Fibroblast of peridontal ligament (primary cell): ENCODE measurements around the gene NFATC2.
A peak's percentile ranks its signal among the peaks of the same experiment; 100 is the strongest.
"Not testable (repeated sequence)": the region's sequence is repeated elsewhere in the genome, so short reads cannot be mapped to it uniquely, and the experiment has no call there.

Source experiments
- DNase-seq: peaks from one replicate; pipeline ENCODE4 v3.0.0-alpha.2; 2010; ENCODE audit errors: extremely low read depth

Gene NFATC2

DNA sequence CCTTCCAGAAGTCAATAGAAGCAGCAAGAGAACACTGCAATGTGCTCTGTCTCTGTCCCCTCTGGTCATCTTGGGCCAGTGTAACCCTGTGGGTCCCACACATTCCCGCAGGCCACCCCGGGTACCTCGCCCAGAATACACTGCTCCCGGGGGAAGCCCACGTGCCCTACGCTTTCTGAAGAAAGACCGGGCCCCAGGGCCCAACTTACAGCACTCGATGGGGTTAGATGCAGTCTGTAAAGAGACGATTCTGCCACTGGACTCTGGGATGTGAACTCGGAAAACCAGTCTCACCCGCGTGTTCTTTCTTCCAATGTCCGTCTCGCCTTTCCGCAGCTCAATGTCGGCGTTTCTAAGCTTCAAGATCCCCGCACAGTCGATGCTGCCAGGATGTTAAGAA, 68.7 kb downstream of the NFATC2 start:
- no peak for DNase-seq

DNA sequence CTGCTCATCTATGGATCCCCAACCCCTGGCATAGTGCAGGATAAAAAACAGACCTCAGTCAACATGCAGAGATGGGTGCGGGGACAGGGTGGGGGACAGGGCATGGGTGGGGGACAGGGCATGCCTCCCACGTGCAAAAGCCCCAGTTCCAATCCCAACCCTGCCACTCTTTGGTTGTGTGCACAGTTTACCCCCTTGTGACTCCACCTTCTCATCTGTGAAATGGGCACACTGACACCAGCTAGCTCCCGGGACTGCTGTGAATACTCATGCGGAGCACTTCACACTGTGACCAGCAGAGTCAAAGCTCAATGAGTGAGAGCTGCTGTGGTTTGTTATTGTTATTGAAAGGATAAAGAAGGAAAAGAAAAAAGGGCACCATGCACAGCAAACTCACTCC, 69.3 kb downstream of the NFATC2 start:
- no peak for DNase-seq

DNA sequence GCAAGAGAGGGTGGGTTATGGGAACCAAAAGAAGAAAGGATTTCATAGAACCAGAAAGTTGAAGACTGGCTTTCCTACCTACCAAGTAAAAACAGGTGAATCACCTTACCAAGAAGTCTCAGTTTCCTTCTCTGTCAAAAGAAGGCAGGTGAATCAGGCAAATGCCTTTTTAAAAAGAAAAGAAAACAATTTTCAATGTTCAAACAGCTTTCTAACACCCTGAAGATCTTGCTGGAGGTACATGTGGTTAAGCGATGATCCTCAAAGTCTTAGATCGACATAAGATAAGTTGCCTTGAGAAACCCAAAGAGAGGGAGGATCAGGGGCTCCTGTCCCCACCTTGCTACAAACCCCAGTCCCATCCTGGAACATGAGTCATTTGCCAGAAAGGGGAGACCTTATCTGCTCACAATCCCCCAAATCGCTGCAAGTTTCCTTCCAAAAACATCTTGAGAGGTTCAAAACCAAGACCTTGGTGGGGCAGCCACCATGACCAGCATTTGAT, 71.6 kb downstream of the NFATC2 start:
- no peak for DNase-seq

DNA sequence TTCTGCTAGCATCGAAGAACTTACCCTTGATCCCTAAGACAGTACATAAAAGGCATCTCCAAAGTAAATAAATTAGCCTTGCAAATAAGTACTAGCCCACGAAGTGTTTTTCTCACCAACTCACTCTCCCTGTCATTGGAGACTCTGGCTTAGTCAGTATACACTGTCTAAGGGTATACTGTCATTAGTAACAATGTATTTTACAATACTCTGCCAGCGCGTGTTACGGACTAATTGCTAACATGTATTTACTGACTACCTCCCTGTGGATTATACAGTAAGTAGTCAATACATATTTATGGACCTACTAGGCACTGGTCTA, 72.1 kb downstream of the NFATC2 start:
- DNase-seq, result no peak

DNA sequence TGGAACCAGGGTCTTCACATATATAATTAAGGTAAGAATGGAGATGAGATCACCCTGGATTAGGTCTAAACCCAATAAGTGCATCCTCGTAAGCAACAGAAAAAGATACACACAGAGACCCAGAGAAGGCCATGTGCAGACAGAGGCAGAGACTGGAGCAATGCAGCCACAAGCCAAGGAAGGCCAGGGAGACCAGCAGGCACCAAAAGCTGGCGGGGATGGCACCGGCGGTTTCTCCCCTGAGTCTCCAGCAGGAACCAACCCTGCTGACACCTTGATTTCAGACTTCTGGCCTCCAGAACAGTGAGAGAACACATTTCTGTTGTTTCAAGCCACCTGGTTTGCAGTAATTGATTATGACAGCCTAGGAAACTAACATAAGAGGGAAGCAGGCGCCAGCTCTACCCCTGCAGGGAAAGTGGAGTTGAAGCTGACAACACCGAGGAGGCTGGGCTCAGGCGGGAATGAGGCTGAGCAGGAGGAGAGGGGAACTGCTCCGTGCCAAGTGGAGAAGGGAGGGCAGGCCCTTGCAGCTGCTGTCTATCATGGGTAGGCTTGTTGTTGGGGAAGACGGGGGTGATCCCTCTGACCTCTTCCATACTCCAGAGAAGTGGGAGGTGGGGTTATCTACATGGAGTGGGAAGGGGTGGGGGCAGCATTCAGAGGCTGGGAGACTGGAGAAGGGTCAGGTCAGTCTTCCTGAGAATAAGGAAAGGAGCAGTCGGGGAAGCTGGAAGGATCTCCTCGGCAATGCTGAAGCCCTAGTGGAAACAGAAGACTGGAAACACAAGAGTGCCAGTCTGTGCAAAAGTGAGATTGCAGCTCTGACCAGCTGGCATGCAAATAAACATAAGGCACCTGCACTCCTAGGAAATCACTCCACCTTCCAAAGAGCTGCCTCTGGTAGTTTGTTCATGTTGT, 72.7 kb downstream of the NFATC2 start:
- DNase-seq, result no peak

DNA sequence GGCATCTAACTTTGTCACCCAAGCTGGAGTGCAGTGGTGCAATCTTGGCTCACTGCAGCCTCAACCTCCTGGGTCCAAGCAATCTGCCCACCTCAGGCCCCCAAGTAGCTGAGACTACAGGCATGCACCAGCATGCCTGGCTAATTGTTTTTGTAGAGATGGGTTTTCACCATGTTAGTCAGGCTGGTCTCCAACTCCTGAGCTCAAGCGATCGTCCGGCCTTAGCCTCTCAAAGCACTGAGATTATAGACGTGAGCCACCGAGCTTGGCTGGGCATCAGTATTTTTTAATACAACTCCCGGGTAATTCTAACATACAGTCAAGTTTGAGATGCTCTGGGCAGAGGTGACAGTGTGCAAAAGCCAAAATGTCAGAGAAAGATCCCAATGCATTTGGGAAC, 73.5 kb downstream of the NFATC2 start:
- DNase-seq, result no peak

DNA sequence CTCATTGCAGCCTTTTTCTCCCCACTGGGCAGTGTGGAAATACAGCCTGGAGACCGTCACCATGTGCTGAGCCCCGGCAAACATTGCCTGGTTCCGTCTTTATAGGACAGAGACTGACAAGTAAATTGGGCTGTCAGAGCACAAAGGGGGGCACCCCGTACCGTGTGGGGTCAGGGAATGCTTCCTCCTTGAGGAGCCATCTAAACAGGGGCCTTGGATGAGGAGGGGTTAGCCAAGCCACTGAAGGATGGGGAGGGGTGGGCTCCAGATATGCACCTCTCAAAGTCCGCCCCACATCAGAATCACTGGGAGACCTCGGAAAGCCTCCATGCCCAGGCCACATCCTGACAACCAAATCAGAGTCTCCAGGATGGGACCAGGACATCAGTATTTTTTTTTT, 73.9 kb downstream of the NFATC2 start:
- DNase-seq, result no peak

DNA sequence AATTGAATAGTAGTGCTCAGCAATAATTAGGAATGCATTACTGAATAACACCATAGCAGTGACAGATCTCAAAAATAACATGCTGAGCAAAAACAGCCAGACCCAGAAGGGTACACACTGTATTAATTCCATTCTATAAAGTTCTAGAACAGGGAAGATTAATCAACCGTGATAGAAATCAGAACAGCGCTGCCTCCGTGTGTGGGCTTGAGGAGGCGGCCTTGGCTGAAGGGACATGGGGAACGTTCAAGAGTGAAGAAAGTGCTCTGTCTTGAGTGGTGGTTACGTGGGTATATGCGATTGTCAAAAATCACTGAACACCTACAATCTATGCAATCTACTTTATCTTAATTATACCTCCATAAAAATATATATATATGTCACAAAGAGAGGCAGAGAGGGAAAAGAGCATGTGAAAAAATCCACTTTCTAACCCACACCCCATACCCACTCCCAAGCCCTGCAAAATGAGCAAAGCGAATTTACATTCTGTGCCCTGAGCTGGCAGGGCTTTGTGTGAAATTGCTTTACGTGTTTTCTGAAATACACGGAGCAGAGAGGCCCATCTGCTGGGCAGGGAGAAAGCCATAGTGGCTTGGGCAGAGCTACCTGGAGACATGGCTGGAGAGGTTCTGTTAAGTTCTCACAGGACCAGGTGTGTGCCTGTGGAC, 74.4 kb downstream of the NFATC2 start:
- DNase-seq, result no peak

DNA sequence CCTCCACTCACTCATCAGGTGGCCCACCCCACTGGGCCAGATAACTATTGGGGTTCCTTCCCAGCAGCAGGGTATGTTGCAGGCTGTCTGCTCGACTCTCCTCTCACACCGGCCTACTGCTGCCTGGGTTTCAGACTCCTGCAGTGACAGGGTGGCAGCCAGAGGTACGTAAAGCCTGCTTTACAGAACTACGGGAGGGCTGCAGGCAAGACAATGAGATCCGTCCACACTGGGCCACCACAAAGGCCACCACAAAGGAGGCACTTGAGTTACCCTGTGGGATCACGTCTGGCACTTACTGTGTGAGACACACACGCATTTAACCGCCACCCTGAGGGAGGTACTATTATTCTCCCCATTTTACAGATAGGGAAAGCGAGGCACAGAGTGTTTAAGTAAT, 78.5 kb downstream of the NFATC2 start:
- no peak for DNase-seq

DNA sequence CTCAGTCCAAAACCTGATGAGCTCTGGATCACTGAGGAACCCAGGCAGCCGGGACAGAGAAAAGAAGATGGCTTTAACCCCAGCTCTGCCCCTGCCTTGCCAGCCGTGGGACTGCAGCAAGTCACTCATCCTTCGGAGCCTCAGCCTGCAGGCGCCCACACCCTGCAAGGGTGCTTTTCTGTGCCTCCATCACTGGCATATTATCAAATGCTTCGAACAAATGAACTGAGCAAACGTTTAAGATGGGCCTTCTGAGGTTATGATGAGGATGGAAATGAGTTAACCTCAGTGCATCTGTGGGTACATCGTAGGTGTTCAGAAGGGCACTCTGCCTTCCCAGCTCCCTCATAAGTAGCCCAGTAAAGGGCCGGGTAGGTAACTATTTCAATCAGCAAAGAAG, 79.0 kb downstream of the NFATC2 start:
- DNase-seq, result no peak

DNA sequence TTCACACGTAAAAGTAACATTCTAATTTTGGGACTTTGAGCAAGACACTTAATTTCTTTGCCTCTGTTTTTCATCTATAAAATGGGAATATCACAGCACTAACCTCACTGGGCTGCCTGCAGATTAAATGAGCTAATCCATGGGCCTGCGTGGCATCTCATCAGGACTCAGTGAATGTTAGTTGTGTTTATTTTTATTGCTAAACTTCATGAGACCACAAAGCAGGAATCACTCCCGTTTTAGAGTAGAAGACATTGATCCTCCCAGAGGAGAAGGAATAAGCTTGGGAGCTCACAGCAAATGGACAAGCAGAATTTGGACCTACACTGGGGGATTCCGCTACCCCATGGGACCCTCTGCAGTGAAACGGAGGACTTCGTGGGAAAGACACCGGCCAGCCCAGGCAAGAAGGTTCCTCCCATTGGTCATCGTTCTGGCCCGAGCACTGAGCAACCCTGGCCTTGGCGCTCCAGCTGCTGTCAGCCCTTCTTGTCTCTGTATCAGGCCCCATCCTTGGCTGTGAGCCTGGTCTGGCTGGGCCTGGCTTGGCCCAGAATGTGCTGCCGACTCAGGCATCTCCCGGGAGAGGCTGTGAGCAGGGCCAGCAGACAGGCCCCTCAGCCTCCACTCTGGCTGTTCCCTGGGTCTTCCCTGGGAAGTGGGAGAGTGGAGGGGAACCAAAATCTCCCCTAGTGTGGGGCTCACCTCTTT, 79.8 kb downstream of the NFATC2 start:
- peak; percentile 81 for DNase-seq

DNA sequence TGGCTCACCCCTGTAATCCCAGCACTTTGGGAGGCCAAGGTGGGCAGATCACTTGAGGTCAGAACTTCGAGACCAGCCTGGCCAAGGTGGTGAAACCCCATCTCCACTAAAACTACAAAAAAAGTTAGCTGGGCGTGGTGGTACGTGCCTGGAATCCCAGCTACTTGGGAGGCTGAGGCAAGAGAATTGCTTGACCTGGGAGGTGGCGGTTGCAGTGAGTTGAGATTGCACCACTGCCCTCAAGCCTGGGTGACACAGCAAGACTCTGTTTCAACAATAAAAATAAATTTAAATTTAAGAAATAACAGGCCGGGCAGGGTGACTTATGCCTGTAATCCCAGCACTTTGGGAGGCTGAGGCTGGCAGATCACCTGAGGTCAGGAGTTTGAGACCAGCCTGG, 80.7 kb downstream of the NFATC2 start:
- not testable (repeated sequence) for DNase-seq

DNA sequence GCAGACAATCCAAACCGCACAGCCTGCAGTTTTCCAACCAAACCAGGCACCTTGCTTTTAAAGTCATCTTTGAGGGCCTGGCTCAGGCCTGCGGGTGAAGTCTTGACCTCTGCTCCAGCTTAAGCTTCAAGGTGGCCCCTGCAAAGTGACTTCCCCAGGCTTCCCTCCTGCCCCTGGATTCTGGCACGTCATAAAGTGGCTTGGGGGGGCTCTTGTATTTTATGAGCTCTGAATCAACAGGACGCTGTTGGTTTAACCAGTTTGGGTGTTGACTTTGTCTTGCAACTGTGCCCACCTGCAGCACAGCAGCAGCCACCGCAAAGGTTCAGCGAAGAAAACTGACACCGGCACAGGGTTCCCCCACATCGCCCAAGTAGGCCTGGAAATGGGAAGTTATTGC, 81.2 kb downstream of the NFATC2 start:
- DNase-seq, result no peak

DNA sequence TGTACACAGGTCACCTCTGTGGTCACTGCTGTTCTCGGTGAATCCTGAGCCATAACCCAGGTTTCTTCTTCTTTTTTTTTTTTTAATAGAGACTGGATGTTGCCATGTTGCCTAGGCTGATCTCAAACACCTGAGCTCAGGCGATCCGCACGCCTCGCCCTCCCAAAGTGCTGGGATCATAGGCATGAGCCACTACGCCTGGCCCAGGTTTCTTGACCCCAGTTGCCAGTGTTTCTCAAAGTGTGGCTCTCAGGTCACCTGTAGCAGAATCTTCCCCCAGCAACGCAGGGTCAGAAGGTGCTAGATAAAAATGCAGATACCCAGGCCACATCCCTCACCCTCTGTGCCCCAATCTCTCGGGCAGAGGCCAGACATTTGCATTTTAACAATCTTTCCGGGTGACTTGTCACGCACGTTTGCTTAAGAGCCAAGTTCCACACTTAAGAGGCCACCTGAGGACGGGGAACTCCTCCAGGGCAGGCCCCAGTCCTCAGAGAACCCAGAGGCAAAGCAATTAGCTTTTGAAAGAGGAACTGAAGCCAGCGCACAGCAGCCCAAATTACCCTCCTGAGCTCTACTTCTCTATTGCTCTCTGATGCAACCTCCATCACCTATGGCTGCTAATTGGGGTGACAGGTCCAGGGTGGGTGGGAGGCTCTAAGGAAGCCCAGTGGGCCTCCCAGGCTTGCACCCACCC, 81.8 kb downstream of the NFATC2 start:
- no peak for DNase-seq

DNA sequence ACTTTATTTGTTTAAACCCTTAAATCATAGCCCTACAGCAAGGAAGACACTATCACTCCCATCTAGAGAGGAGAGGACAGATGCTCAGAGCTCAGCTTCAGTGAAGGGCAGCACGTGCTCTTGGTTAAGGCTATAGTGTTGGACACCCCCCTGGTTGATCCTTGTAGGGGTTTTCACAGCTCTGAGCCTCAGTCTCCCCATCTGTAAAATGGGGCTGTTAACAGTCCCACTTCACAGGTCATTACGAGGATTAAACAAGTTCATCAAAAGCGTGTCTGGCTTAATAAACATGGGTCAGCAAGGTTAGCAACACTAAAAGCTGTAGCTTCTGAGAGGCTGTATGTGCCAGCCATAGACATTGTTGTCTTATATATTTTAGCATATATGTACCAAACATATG, 82.4 kb downstream of the NFATC2 start:
- no peak for DNase-seq

DNA sequence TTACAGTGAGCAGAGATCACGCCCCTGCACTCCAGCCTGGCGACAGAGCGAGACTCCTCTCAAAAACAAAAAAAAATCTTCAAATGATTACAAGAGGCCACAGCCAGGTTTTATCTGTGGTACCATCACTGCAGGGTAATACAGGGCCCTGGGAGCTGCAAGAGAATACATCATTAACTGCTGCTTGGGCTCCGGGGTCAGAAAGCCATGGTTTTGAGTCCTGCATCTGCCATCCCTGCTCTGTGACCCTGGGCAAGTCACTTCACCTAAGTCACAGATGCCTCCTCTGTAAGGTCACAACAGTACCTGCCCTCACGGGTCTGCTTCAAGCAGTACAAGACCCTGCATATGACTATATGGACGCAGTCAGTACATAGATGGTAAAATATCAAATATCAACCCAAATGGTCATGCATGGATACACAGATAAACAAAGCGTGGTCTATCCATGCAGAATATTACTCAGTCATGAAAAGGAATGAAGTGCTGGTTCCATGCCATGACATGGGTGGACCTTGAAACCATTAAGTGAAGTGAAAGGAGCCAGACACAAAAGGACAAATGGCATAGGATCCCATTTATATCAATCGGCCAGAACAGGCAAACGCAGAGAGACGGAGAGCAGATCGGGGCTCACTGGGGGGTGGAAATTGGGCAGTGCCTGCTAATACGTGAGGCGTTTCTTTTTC, 83.6 kb downstream of the NFATC2 start:
- no peak for DNase-seq

DNA sequence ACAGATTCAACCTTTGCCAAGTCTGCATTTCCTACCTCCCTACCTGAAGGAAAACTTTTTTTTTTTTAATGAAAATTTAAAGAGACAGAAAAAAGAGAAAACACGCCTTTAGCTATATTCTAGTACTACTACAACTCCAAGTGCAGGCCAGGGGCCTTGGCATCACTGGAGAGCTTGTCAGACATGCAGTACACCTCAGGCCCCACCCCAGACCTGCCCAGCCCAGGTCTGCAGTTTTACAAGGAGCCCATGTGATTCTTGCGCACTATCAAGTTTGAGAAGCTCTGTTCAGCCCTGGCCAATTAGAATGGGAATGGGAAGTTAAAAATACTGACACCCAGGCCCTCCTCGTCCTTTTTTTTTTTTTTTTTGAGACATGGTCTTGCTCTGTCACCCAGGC, 85.0 kb downstream of the NFATC2 start:
- DNase-seq, result no peak

DNA sequence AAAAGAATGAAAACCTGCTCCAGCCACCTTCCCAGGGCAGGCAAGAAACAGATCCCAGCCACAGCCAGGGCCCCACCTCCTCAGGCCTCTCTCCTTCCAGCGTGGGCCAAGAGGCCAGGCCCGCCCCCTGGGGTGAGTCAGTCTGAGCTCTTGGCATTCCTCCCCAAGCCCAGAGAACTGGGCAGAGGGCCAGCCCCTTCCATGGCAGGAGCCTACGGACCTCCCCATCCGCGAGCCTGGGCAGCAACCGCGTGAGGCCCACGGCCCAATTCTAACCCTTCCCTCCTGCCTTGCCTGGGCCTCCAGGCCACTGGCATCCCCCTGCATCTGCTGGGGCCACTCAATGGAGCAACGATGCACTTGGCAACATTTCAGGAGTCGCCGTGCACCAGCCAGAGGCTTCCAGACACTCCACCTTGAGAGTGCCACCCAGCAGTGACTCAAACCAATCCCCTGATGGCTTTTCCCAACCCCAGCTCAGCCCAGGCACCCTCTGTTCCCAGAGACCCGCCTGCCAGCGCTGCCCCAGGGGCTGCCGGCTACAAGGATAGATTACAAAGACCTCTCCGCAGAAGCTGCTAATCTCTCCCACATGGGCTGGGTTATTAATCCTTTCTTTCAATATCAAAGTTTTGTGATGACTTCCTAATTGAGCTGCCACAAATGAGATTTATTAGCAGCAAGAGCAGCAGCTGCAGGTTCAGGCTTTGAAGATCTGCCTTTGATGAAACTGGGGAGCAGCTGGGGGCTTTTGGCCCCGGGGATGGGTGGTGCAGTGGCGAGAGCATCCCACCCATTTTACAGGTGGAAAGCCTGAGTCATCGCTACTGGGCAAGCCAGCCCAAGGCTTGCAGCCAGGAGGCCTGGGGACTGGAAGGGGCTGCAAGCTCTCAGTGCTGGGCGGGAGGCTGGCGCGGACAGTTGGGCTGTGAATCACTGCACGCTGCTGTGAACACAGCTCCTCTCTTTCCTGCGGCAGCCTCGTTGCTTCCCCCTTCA, 85.7 kb downstream of the NFATC2 start:
- peak; percentile 97 for DNase-seq

DNA sequence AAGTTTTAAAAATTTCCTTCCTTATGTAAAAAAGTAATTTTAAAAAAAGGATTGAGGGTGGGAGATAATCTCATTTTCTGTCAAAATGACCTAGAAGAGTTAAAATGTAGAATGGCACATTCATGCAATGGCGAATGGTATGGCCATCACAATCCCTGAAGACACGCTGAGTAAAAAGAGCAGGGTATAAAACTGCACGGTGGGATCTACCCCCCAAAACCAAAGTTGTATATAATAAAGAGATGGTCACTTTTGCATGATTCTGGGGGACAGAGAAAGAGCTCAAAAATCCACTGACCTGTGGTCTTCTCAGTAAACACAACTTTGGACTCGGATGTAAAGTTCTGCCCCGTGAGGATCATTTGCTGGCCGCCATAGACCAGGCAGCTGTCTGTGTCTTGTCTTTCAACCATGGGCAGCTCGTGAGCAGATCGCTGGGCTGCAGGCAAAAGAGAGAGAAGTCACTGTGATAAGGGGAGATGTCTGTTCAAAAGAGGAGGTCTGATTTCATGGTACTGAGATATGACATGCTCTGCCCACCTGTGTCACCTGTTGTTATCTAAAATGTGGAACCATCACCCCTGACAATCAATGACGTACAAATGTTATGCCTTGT, 88.2 kb downstream of the NFATC2 start:
- no peak for DNase-seq
